Prostate gland (tissue), 2 donors: ENCODE results near the gene FAM200C. TPM values are rescaled to one million over a fixed set of nuclear protein-coding genes. Genes with fewer than 3 reads are reported as not detected.

Experiments
- DNase-seq: peaks from one replicate; pipeline ENCODE4 v3.0.0-alpha.2; 2019; ENCODE audit warnings: low spot score
- H3K27ac ChIP-seq, 2 donors: fragments of 200-600 bp; sonication (generic); 2 replicates each; pipeline ENCODE4 v1.5.1; 2017 to 2019
- H3K27me3 ChIP-seq: fragments of 200-600 bp; sonication (generic); replicated peaks from 2 replicates; pipeline ENCODE4 v1.5.1; 2019; ENCODE audit not compliant: insufficient read depth
- H3K36me3 ChIP-seq, 2 donors: fragments of 200-600 bp; sonication (generic); 1 replicate in 1 of 2; 2 replicates in 1 of 2; pipeline versions ENCODE4 v1.5.1 to v1.8.1; 2017 to 2019
- H3K4me1 ChIP-seq: fragments of 200-600 bp; sonication (generic); replicated peaks from 2 replicates; pipeline ENCODE4 v1.5.1; 2019
- H3K4me3 ChIP-seq, 2 donors: fragments of 200-600 bp; sonication (generic); 2 replicates each; pipeline ENCODE4 v1.5.1; 2017 to 2019
- H3K9me3 ChIP-seq: fragments of 200-600 bp; sonication (generic); 2 replicates; pipeline ENCODE4 v1.5.1; 2017
- CTCF ChIP-seq, 4 experiments: fragments of 200-600 bp in 2 of 4; fragments of 450-650 bp in 2 of 4; sonication (generic) in 2 of 4; IDR thresholded peaks; 1 replicate in 3 of 4; 2 replicates in 1 of 4; pipeline ENCODE4 v1.5.1; 2016 to 2019; ENCODE audit warnings: antibody characterized with exemption in 4 of 4, mild to moderate bottlenecking in 2 of 4, moderate library complexity in 2 of 4
- POLR2A ChIP-seq: fragments of 450-650 bp; IDR thresholded peaks from one replicate; pipeline ENCODE4 v1.6.1; 2016; ENCODE audit warnings: antibody characterized with exemption, mild to moderate bottlenecking
- POLR2AphosphoS5 ChIP-seq: sonication (generic); formaldehyde crosslinking; IDR thresholded peaks from one replicate; pipeline ENCODE4 v1.6.1; 2017; ENCODE audit warnings: antibody characterized with exemption
- WGBS: methylation state at CpG from one replicate; pipeline ENCODE4 v1.1.5; 2018; 5-methylcytosine and 5-hydroxymethylcytosine counted together
- intact Hi-C: fragments of 100-400 bp; cut with DNase I; formaldehyde crosslinking; loops from one replicate; pipeline ENCODE4 v1.14.2; 2022
- total RNA-seq, 2 donors: library from RNA; depleted of rRNA; stranded (reverse); fragments of >200 nt; gene quantifications; one replicate each; pipeline ENCODE4 v1.1.0, GENCODE V29; 2016

FAM200C gene
- total RNA-seq, 2 donors from 2014 or later: 6.3 to 8.6 TPM

GRCh38 chr5:160444407-160444806 lies 44.6 kb upstream of the FAM200C start:
- Histone ChIP-seq H3K27ac (no peak overlapping the region), H3K4me3 (no peak overlapping the region), H3K4me1 (no peaks in the 10 kb centered on the region), H3K36me3 (no peaks in the 10 kb centered on the region), H3K27me3 (no peaks in the 10 kb centered on the region), H3K9me3 (no peaks in the 10 kb centered on the region)
- no peak for DNase-seq
- 66% methylated on average over 1 of the region's 1 CpG for WGBS
- intact Hi-C loops: no loop called here
- TF ChIP-seq POLR2AphosphoS5 (no peak), CTCF (IDR thresholded peaks at IDR 0.05) (no peak), POLR2A (no peak)

DNA sequence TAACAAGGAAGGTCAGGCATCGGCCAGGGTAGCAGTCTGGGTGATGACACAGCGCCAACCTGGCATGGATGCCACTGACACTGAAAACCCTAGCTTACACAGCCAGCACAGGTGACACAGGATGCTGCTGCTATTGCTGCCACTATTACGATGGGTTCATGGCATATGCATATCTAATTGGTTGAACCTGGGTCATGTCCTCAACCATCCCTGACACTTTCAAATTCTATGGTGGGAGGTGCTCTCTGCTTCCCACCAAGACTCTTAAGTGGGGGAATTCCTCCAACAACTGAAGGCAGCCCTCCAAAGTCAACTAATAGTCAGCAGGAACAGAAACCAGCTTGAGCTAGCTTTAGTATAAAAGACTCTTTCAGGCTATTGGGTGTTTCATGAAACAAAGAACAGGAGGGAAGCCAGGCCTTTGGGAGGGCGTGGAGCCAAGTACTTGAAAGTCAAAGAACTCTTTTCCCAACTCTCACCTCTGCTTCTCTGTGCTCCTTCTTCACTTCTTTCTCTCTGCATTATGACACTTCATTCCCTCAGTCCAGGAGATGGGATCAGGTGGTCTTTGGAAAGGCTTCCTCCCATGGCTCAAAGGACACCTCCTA lies 43.1 kb upstream of the FAM200C start:
- Histone ChIP-seq H3K4me1 (no peaks in the 10 kb centered on the region), H3K9me3 (no peaks in the 10 kb centered on the region), H3K27ac (no peak overlapping the region), H3K36me3 (no peaks in the 10 kb centered on the region), H3K27me3 (no peaks in the 10 kb centered on the region), H3K4me3 (no peak overlapping the region)
- TF ChIP-seq POLR2AphosphoS5 (no peak), CTCF (IDR thresholded peaks at IDR 0.05) (no peak), POLR2A (no peak)
- intact Hi-C loops: no loop called here
- no peak for DNase-seq
- WGBS: 49% methylated on average over 4 of the region's 4 CpGs

DNA sequence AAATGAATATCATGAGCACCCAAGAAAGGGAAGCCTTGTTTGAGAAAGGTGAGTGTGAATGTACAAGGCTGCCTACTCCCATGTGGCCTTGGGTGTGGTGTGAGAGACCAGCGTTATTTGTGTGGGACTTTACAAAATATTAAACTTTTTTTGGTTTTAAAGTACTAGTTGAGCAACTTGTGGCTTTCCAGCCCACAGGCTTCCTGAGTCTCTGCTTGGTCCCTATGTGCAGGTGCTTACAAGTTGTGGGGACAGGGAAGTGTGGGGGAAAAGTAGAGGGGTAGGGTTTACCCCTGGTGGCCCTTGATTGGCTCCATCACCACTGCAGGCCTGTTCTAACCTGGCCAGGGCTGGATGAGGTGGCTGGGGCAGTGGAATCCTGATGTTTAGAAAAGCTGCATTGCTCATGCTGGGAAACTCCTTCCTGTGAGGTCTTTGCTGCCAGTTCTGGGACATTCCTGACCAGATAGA lies 41.5 kb upstream of the FAM200C start:
- Histone ChIP-seq H3K4me3 (no peak overlapping the region), H3K27me3 (no peaks in the 10 kb centered on the region), H3K4me1 (no peaks in the 10 kb centered on the region), H3K27ac (no peak overlapping the region), H3K36me3 (no peaks in the 10 kb centered on the region), H3K9me3 (no peaks in the 10 kb centered on the region)
- 87% methylated on average over 1 of the region's 1 CpG for WGBS
- TF ChIP-seq POLR2AphosphoS5 (no peak), POLR2A (no peak), CTCF (IDR thresholded peaks at IDR 0.05) (no peak)
- intact Hi-C loops: no loop called here
- no peak for DNase-seq

DNA sequence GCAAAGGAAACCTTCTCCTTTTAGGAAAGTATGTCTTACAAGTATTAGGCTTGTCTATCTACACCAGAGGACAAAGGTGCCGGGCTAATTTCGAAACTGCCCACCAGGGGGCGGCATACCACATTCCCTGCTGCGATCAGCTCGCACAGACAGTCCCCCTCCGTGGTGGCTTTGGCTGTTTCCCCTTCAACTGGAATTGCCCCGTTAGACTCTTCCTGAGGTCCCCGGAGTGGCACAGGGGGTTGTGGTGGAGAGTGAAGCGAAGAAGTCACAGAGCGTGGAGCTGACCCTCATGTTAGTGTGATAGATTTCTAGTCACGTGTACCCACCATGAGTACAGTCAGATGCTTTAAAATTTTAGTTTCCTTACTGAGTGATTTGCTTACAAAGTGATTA lies 39.3 kb upstream of the FAM200C start:
- intact Hi-C loops: no loop called here

More for the DNA sequence above, 39.3 kb upstream of the FAM200C start:
- Histone ChIP-seq H3K27ac (no peak overlapping the region), H3K4me3 (peak overlapping the region; percentile 16 to 21), H3K36me3 (no peaks in the 10 kb centered on the region), H3K4me1 (no peaks in the 10 kb centered on the region), H3K27me3 (peaks cover 4% of the 10 kb centered on the region), H3K9me3 (no peaks in the 10 kb centered on the region)
- peak; percentile 71 for DNase-seq
- TF ChIP-seq POLR2AphosphoS5: peak; percentile 19
- no peak for TF ChIP-seq POLR2A
- TF ChIP-seq CTCF (IDR thresholded peaks at IDR 0.05): peak; percentile 70 to 93 (median 78)
- WGBS: 3% methylated on average over 11 of the region's 11 CpGs
